Right renal cortex interstitium (tissue), 3 donors: ENCODE measurements around the gene XPC. TPM values are rescaled to one million over a fixed set of nuclear protein-coding genes. Genes with fewer than 3 reads are reported as not detected.

Experiments
- DNase-seq, 3 donors: peaks; one replicate each; pipeline ENCODE4 v3.0.0-alpha.2; 2013; ENCODE audit warnings: low read depth in 3 of 3, low spot score in 2 of 3
- polyA plus RNA-seq, 3 donors: library from polyadenylated mRNA; unstranded; fragments of 120-200 nt; gene quantifications; one replicate each; pipeline ENCODE4 v1.2.1, GENCODE V29; 2013; ENCODE audit not compliant: insufficient read length in 3 of 3

XPC gene
- polyA plus RNA-seq, 3 donors, result 46.7 to 49.6 (median 47.3) TPM

DNA sequence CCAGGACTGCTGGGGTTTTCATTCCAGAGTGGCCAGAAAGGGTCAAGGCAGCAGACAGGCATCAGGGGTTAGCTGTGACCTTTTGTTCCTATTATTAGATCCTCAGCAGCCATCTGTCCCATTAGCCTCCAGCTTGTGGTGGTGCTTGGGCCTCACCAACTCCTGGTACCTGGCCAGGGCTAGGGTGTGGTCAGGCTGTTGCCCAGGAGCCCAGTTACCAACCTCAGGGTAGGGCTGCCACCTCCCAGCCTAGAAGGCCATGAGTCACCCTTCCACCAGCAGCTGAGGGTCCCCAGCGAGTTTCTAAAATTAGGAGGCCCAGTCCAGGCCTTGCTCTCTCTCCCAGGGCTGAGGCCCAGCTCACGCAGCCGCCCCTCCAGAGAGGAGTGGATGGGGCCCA lies 41.4 kb downstream of the XPC start:
- no peak for DNase-seq

DNA sequence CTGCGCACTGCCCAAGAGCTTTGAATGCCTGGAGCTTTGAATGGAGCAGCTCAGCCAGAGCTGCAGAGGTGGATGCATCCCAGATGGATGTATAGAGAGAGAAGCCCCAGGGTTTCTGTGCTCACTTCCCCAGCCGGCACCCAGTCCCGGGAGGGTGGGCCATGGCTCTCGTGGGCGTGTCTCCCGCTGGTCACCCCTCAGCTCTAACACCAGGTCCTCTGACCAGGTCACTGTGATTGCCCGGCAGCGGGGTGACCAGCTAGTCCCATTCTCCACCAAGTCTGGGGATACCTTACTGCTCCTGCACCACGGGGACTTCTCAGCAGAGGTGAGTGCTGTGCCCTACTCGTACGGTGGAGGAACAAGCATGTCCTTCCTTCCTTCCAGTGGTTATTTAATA lies 42.8 kb downstream of the XPC start:
- DNase-seq, result no peak

DNA sequence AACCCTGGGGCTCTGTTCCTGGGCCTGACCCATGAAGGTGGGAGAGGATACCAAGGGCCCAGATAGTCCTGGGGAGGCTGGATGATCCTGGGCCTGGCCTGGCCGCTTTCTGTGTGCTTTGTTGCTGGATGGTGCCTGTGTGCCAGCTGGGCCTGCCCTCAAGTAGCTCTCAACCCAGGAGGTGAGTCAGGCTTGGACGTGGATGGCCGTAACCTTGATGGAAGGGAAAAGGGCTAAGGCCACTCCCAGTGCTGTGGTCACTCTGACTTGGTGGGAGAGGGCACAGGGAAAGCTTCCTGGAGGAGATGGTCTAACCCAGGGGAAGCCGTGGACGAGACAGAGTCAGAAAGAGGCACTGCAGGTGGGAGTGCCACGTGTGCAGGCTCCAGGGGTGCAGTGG lies 44.1 kb downstream of the XPC start:
- no peak for DNase-seq

DNA sequence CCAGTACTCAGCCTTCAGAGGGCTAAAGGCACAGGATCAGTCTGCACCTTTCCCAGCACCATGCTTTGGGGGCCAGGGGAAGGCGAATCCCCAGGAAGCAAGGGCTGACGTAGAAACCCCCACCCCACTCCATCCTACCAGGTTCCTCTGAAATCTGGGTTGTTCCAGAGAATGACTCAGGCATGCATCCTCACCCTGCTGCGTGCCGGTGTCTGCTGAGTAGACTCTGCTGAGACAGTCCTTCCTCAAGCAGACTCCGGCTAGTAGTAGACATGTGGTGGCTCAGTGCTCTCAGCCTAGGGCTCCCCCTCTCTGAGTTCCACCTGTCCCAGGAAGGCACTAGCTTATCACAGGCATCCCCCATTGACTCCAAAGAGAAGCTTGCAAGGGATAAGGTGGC lies 44.5 kb downstream of the XPC start:
- no peak for DNase-seq

DNA sequence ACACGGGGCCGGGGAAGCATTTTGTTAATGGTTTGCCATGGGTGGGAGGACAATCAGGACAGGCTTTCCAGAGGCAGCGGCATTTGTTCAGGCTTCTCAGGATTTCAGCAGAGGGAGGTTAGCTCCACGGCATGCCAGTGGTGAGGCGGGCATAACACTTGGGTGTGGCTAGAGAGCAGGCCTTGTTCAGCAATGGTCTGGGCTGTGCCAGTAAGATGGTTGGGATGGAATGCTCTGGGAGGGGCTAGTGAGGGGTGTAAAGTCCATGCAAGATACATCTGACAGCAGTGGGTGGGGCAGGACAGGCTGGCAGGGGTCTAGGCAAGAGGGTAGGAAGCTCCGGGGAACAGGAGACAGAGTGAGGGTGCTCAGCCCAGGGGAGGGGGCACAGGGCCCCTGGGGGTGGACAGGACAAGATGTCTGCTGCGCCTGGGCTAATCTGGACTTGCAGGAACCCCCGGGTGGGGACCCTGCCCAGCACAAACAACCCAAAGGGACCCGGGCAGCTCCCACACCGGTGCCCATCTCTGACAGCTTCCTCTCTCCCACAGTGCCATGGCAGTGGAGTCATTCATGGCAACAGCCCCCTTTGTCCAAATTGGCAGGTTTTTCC lies 45.1 kb downstream of the XPC start:
- no peak for DNase-seq

DNA sequence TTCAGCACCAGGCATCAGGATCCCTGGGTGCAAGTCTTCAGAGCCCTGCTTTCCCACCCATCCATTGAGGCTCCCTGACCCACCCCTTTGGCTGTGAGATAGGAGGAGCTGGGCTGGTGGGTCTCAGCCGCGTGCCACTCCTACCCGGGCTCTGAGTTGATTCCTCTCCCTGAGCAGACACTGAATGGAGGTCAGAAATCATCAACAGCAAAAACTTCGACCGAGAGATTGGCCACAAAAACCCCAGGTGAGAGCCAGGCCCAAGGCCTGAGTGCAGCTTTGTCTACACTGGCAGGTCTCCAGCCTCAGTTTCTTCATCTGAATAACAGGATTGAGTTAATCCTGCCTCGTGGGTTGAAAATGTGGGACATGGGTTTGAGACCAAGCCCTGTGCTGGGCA lies 45.7 kb downstream of the XPC start:
- no peak for DNase-seq

DNA sequence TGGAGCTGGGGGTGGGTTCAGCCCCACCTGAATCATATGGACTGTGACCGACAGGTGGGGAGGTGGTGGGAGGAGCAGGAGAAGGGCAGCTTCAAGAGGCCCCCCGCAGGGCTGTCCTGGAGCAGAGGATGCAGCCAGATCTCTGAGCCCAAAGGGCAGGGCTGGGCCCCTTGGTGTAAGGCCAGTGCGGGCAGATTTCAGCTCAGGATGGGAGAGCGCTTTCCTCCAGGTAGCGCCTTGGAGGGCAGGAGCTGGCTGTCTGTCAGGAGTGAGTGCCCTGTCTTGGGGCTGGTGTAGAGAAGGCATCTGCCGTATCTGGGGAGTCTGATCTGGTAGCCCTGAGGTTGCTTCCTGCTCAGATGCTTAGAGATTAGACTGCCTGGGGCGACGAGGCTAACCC lies 46.3 kb downstream of the XPC start:
- DNase-seq, result no peak

DNA sequence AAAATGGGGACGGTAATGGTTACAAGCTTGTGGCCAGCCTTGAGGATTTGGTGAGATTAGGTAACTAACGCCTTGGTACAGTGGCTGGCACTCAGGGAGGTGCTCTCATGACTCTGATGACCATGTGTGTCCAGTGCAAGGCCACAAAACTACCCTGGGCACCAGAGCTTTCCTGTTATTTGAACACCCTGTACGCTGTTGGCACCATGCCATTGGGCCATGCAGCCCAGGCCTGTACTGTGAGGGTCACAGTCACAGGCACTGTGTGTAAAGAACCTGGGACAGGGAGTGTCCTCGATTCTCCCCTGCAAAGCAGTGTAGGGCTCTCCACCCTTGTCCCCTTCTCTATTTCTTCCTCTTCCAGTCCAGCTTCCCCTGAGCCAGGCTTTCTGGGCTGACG lies 47.3 kb downstream of the XPC start:
- no peak for DNase-seq

DNA sequence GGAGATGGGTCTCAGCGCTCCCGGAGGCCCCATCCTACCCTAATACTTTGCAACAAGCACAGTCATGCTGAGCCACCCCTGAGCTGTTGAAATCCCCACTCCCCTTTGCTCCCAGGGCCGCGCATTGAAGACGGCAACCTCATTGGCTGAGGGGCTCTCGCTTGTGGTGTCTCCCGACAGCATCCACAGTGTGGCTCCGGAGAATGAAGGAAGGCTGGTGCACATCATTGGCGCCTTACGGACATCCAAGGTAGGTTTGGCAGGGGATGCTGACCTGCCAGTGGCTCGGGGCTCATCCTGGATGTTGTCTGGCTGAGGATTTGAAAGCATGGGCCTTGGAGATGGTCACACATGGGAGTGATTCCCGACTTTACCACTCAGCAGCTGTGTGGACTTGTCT lies 47.7 kb downstream of the XPC start:
- no peak for DNase-seq

DNA sequence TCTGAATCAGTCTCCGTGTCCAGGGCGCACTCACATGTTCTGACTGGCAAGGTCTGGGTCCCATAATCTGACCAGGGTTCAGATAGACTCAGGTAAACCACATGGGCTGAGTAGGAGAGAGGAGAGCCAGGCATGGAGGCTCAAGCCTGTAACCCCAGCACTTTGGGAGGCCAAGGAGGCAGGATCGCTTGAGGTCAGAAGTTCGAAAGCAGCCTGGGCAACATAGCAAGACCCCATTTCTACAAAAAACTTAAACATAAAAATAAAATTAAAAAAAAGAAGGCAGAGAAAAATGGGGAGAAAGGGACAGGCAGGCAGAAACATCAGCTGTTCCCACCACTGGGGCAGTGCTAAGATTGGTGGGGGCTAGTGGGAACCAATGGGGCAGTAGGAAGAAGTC lies 48.2 kb downstream of the XPC start:
- no peak for DNase-seq

DNA sequence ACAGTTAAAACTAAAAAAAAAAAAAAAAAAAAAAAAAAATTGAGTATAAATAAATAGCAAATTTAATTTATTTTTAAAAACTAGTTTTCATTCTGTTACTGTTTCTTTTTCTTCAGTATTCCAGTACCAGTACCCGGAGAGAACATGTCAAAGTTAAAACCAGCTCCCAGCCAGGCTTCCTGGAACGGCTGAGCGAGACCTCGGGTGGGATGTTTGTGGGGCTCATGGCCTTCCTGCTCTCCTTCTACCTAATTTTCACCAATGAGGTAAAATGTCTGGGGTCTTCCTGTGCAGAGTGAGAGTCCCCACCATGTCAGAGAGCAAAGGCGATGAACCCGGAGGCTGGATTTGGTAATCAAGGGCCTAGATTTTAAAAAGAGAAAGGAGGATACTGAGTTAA lies 49.1 kb downstream of the XPC start:
- DNase-seq, result no peak

DNA sequence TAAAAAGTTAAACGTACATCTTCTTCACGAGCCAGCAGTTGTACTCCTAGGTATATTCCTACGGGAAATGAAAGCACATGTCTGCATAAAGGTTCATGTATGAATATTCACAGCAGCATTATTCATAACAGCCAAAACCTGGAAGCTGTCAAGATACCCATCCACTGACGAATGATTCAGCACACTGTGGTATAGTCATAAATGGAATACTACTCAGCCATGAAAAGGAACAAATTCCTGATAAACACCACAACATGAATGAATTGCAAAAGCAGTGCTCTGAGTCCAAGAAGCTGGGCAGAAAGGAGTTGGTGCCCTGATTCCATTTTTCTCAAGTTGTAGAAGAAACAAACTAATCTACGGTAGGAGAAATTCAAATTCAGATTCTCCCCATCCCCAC lies 49.7 kb downstream of the XPC start:
- DNase-seq, result no peak

DNA sequence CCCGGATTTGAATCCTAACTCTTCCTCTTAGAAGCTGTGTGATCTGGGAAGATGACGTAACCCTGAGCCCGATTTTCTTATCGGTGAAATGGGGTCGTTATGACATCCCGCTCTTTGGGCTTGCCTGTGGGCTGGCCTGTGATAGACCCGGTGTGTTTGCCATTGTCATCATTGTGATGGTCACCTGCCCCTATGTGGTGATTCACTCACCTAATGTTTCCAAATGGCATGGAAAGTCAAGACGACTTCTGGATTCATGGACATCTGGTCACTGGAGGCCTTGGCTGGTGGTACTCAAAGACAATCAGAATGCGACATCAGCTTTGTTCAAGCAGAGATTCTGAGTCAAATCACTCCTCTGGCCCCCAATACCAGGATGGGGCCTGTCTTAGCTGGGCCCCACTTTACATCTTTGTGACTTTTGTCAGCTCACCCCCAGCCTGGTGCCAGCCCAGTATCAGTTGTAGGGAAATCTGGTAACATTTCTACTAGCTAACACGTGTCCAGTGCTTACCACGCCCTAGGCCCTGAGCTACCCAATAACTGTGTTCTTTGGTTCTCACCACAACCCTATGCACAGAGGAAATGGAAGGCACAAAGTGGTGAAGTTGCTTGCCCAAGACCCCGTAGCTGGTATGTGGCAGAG lies 50.8 kb downstream of the XPC start:
- DNase-seq, result no peak

DNA sequence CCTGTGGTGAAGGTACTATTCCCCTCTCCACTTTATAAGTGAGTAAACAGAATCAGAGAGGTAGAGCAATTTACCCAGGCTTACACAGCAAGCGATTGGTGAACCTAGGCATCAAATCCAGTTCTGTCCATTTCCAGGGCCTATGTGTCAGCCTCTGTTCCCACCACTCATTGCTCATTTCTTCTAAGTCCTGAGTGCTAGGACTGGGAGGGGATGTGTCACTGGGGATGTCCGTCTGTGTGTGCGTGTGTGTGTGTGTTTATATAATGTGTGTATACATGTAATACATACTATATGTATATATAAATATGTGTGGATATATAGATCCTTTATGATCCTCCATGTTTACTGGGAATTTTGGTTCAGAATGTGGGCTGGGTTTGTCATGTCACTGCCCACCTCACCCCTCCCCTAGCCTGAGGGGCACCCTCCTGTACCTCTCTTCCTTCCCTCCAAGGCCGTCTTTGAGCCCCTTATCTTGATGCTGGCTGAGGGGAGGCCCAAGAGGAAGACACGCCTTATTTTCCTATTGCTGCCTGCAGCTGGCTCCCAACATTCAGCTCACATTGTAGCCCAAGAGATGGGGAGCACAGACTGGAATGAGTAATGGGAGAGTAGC lies 51.4 kb downstream of the XPC start:
- no peak for DNase-seq

DNA sequence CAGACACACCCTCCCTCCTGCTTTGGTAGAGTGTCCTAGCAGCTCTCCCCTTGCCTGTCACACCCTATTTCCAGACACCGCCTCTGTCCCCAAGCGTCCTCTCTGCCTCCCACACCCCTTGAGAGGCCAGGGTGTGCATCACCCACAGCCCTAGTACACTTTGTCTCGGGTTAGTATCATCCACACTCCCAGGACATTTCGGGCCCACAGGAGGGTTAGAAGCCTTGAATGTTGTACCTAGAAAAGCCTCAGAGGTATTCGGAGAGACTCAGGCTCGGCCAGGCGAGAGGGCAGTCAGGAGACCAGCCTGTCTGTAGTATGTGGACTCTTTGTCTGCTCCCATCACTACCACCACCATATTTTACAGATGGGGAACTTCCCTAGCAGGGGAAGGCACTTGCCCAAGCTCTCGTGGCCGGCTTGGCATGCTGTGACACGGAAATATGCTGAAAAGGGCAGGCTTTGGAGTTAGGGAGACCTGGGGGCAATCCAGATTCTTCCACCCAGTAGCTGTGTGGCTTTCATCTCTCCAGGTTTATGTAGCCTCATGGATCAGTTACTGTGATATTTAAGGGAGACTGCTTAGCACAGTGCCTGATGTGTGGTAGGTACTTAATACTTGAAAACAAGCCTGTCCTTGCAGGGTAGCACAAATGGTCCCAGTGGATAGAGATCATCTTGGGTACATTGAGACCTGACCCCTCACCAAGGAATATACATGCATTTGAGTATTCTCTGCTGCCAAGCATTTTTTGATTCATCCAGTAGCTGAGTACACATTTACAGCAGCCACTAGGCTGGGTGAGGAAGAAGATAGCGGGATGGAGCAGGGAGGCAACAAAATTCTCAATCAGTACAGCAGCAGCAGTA lies 52.1 kb downstream of the XPC start:
- no peak for DNase-seq

DNA sequence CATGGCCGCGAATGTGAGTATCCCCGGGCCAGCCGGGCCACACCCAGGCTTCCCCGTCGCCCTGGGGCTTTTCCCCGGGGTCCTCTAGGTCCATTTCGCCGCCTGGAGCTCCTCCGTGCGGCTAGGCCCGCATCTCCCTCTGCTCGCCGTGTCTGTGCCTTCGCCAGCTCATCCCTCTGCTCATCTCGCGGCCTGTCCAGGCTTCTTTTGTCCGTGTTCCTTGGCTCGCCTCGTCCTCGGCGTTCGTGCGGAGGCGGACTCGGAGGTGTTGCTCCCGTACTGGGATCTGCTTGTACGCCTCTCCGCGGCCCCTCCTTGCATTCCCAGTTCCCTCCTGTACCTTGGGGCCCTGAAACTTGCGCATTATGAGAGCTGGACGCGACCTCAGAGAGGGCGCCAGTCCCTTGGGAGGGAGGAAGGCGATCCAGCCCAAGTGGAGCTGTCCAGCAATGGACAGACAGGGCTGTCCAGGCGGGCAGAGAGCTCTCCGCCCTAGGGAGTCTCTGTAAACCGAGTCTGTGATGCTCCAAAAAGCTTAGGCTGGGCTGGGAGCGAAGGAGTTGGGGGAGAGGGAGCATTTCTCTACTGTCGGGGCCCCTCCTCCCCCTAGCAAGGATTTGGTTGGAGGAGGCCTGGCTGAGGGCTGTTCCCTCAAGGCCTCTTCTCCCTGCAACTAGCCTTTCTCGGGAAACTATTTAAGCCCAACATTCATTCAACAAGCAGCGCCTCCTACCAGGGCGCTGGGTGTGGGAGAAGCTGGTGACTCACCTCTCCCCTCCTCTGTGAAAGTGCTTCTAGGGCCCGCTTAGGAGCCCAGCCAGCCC lies 53.0 kb downstream of the XPC start:
- DNase-seq, result peak in 1 of 3 donors; percentile 59

DNA sequence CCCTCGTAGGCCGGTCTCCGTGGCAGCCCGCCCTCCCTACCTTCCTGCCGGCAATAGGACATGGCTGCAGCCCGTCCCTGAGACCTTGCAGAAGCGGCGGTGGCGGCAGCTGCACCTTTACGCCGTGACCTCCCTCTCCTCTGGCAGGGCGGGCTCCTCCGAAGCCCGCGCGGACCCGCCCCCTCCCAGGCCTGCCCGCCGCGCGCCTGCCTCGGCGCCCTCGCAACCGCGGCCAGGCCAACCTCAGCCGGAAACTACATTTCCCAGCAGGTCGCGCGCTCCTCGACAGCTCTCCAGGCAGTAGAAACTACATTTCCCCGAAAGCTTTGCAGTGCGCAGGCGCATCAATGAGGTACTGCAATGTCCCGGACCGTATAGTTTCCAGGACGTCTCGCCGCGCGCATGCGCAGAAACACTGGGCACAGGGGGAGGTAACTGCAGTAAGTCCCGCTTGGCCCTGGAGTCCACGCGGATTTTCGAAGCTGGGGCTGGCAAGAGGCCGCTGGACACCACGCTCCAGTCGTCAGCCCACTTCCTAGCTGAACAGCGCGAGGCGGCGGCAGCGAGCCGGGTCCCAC lies 53.7 kb downstream of the XPC start, which contains the start of the genes CHCHD4 and TMEM43:
Gene CHCHD4, minus strand, starts transcription at position 256 of the 578 bp plus-strand sequence. Its CDS starts 194 bp downstream, at position 62.
Gene TMEM43, plus strand, starts transcription at position 438 of the 578 bp plus-strand sequence. CDS start 142 bp downstream, outside the sequence.
- DNase-seq, result peak; percentile 96 to 98 (median 97)

DNA sequence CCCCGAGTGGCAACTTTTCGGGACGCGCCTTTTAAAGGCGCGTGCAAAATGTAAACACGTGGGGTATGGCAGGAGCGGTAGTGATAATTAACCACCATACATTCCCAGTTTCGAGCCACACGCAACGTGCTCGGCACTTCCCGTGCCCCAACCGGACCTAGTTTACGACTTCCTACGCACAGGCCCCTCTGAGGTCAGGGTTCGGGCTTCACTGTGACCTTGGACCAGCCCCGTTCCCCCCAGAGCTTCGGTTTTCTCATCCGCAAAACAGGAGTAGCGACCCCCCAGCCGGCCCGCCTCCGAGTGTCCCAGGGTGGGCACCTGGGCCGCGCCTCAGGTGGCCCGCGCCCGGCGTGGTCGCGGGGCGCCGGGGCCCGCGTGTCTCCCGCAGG lies 54.2 kb downstream of the XPC start:
- DNase-seq, result no peak

DNA sequence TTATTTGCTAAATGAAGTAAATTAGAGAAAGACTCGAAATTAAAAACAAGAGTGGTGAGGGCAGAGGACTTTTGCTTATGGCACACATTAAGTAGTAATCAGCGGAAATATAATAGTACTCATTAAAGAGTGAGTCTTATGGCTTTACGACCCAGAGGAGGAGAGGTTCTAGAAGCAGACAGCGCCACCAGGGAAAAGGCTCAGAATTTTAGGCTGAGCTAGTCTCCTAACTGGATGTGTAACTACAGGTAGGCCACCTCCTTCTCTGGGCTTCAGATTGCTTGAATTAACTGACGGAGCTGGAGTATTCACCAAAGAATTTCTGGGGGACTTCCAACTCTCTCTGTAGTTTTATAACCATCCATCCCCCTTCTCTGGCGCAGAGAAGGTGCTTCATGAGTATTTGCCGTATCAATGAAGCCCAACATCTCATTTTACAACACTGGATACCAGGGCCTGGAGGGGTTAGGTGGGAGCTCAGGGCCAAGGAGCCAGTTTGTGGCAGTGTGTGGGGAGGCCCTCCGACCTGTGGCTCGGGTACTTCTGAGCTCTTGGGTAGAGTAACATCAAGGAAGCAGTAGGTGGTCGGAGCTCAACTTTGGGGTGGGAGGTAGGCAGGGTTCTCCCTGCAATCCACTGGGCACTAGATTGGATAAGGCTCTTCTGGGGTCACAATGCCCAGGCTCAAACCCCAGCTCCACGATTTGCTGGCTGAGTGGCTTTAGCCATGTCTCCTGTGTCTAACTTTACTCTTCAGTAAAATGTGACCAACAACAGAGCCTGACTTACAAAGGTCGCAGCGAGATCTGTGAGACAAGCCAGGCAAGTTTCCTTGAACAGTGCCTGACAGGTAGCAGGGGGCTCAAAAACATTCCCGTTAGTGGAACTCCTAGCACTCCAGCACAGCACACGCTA lies 54.8 kb downstream of the XPC start:
- no peak for DNase-seq
